HPDE6-E6E7 (cell line): Measurements from ENCODE around the gene IGFL2.

Experiments
- DNase-seq: peaks from one replicate; pipeline ENCODE4 v3.0.0; 2011; ENCODE audit warnings: missing footprints; ENCODE audit errors: extremely low spot score

Gene IGFL2

DNA sequence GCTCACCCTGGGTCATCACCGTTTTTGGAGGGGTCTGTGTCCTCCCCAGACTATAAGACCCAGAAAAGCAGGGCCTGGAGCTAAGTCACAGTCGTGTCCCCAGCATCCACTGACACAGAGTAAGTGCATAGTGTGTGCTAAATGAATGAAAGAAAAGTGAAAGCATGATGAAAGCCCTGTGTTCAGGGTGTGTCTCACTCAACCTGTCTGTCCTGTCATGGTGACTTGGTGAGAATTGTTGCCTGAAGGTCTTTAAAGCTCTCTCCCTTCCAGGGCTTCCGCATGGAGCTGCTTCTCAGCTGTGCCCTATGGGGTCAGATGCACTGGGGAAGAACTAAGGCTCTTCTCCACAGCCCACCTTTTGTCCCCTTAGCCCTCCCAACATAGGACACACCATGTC is 61.0 kb downstream of the IGFL2 start:
- no peak for DNase-seq

- no peak for DNase-seq
Measured at GRCh38 chr19:46209472-46209871, 61.4 kb downstream of the IGFL2 start.

DNA sequence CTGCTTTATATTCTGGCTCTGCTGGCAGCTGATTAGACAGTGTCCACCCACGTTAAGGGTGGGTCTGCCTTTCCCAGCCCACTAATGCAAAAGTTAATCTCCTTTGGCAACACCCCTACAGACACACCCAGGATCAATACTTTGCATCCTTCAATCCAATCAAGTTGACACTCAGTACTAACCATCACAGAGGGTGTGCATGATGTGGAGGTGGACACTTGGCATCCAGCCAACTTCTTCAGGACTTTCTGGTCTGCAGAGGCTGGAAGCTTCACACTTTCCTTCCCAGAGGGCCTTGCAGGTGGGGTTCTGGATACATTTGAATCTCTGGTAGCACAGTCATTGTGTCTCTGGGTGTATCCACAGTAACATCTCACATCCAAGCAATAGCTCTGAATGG is 62.6 kb downstream of the IGFL2 start:
- DNase-seq: no peak
